NB4 (cell line): ENCODE results near the gene CDC42EP2.

Experiments
- CTCF ChIP-seq: IDR thresholded peaks from one replicate; pipeline ENCODE4 v1.5.1; 2012; ENCODE audit warnings: low read depth, low read length
- MAX ChIP-seq: IDR thresholded peaks from 2 replicates; pipeline ENCODE4 v1.6.1; 2011; ENCODE audit warnings: low read depth, low read length
- MYC ChIP-seq: IDR thresholded peaks from 2 replicates; pipeline ENCODE4 v1.6.1; 2011; ENCODE audit warnings: low read depth, low read length
- POLR2A ChIP-seq: IDR thresholded peaks from 2 replicates; pipeline ENCODE4 v1.6.1; 2011; ENCODE audit warnings: mild to moderate bottlenecking; ENCODE audit not compliant: insufficient read length; ENCODE audit errors: extremely low read depth

GRCh38 chr11:65297026-65297672 lies 17.5 kb upstream of the CDC42EP2 start:
- no peak for TF ChIP-seq CTCF
- no peak for TF ChIP-seq POLR2A
- TF ChIP-seq MYC, result no peak
- TF ChIP-seq MAX, result no peak
